Cardiac muscle cell (in vitro differentiated cells and primary cell): ENCODE results near the gene ASB17. TPM values are rescaled to one million over a fixed set of nuclear protein-coding genes. Genes with fewer than 3 reads are reported as not detected.

Source experiments
- DNase-seq, 2 donors: peaks; one replicate each; pipeline versions ENCODE4 v3.0.0 to v3.0.0-alpha.2; 2010 to 2017; ENCODE audit warnings: low read depth in 1 of 2, low spot score in 1 of 2
- H3K27ac ChIP-seq: fragments of 200-600 bp; sonication (generic); 2 replicates; pipeline ENCODE4 v1.5.1; 2016
- H3K27me3 ChIP-seq: fragments of 200-600 bp; sonication (generic); 2 replicates; pipeline ENCODE4 v1.6.0; 2016; ENCODE audit warnings: control low read depth
- H3K36me3 ChIP-seq: fragments of 200-600 bp; sonication (generic); 2 replicates; pipeline ENCODE4 v1.5.1; 2016; ENCODE audit warnings: control low read depth
- H3K4me1 ChIP-seq: fragments of 200-600 bp; sonication (generic); 2 replicates; pipeline ENCODE4 v1.8.1; 2017; ENCODE audit warnings: low read depth, mild to moderate bottlenecking, mixed run types
- H3K4me3 ChIP-seq: fragments of 200-600 bp; sonication (generic); 2 replicates; pipeline ENCODE4 v1.5.1; 2016; ENCODE audit warnings: mild to moderate bottlenecking
- H3K9me3 ChIP-seq: fragments of 200-600 bp; sonication (generic); 2 replicates; pipeline ENCODE4 v1.5.1; 2017; ENCODE audit warnings: low read depth, mild to moderate bottlenecking, control low read depth
- CTCF ChIP-seq: IDR thresholded peaks from 2 replicates; pipeline ENCODE4 v1.5.1; 2012; ENCODE audit warnings: low read depth, mild to moderate bottlenecking, low read length
- polyA plus RNA-seq: library from polyadenylated mRNA; unstranded; fragments of >200 nt; fragmentation: Nextera tagmentation; extraction: Ambion mirVana; gene quantifications from 2 replicates; pipeline ENCODE4 v1.2.1, GENCODE V29; 2016
- total RNA-seq: library from RNA; depleted of rRNA; stranded (reverse); fragments of >200 nt; gene quantifications from 2 replicates; pipeline ENCODE4 v1.2.3, GENCODE V29; 2016

The ASB17 gene
- total RNA-seq (not detected in 2 replicates), polyA plus RNA-seq (not detected in 2 replicates)

GRCh38 chr1:75932304-75932703 lies at the start of gene ASB17:
Gene ASB17 (minus strand): TSS chr1:75932404. CDS start chr1:75932291, 113 bp downstream.
- H3K4me1 ChIP-seq = no peaks in the 10 kb centered on the region
- TF ChIP-seq CTCF = no peak
- DNase-seq = no peak
- no peaks in the 10 kb centered on the region for H3K27me3 ChIP-seq
- no peaks in the 10 kb centered on the region for H3K9me3 ChIP-seq
- no peak within 1 kb of the TSS for H3K27ac ChIP-seq
- no peak within 1 kb of the TSS for H3K4me3 ChIP-seq
- H3K36me3 ChIP-seq = no peaks in the 10 kb centered on the region

GRCh38 chr1:75980972-75981897 lies 49.0 kb upstream of the ASB17 start:
- Histone ChIP-seq H3K27ac (no peak overlapping the region), H3K27me3 (no peaks in the 10 kb centered on the region), H3K36me3 (no peaks in the 10 kb centered on the region), H3K9me3 (no peaks in the 10 kb centered on the region), H3K4me1 (no peaks in the 10 kb centered on the region), H3K4me3 (no peak overlapping the region)
- TF ChIP-seq CTCF = no peak
- no peak for DNase-seq

GRCh38 chr1:75970631-75971030 lies 38.4 kb upstream of the ASB17 start:
- Histone ChIP-seq H3K4me1 (no peaks in the 10 kb centered on the region), H3K27ac (no peak overlapping the region), H3K4me3 (no peak overlapping the region), H3K36me3 (no peaks in the 10 kb centered on the region), H3K27me3 (no peaks in the 10 kb centered on the region), H3K9me3 (no peaks in the 10 kb centered on the region)
- DNase-seq = no peak
- TF ChIP-seq CTCF = no peak

GRCh38 chr1:75969550-75969949 lies 37.3 kb upstream of the ASB17 start:
- Histone ChIP-seq H3K36me3 (no peaks in the 10 kb centered on the region), H3K27ac (no peak overlapping the region), H3K27me3 (no peaks in the 10 kb centered on the region), H3K9me3 (no peaks in the 10 kb centered on the region), H3K4me3 (no peak overlapping the region), H3K4me1 (no peaks in the 10 kb centered on the region)
- no peak for TF ChIP-seq CTCF
- DNase-seq = no peak

- DNase-seq = no peak
- H3K27me3 ChIP-seq = no peaks in the 10 kb centered on the region
- no peak overlapping the region for H3K27ac ChIP-seq
- TF ChIP-seq CTCF = no peak
- no peaks in the 10 kb centered on the region for H3K36me3 ChIP-seq
- H3K4me1 ChIP-seq = no peaks in the 10 kb centered on the region
- H3K9me3 ChIP-seq = no peaks in the 10 kb centered on the region
- no peak overlapping the region for H3K4me3 ChIP-seq
Observed at GRCh38 chr1:75967719-75968118, 35.5 kb upstream of the ASB17 start.
